Thoracic aorta (tissue), 2 donors: ENCODE measurements around the gene RPTN. TPM values are rescaled to one million over a fixed set of nuclear protein-coding genes. Genes with fewer than 3 reads are reported as not detected.
A peak's percentile ranks its signal among the peaks of the same experiment; 100 is the strongest.

Source experiments
- ATAC-seq: fragments of 150-250 bp; one replicate; pipeline ENCODE4 v1.8.0; 2017; ENCODE audit warnings: low read depth; ENCODE audit not compliant: insufficient number of reproducible peaks, low FRiP score
- DNase-seq: peaks from one replicate; pipeline ENCODE4 v3.0.0-alpha.2; 2020; ENCODE audit warnings: low spot score
- H3K27ac ChIP-seq, 2 donors: fragments of 200-600 bp; sonication (generic); 1 replicate in 1 of 2; 2 replicates in 1 of 2; pipeline ENCODE4 v1.5.1; 2016; ENCODE audit warnings: mild to moderate bottlenecking in 2 of 2, moderate library complexity in 2 of 2
- H3K27me3 ChIP-seq: fragments of 200-600 bp; sonication (generic); replicated peaks from 2 replicates; pipeline ENCODE4 v1.6.0; 2016; ENCODE audit warnings: mild to moderate bottlenecking; ENCODE audit not compliant: insufficient read depth
- H3K36me3 ChIP-seq: fragments of 200-600 bp; sonication (generic); one replicate; pipeline ENCODE4 v1.5.1; 2016
- H3K4me1 ChIP-seq, 2 donors: fragments of 200-600 bp; sonication (generic); 1 replicate in 1 of 2; 2 replicates in 1 of 2; pipeline versions ENCODE4 v1.5.1 to v1.6.0; 2016; ENCODE audit warnings: low read depth in 2 of 2, mild to moderate bottlenecking in 1 of 2; ENCODE audit not compliant: control insufficient read depth in 1 of 2
- H3K4me3 ChIP-seq: fragments of 200-600 bp; sonication (generic); 2 replicates; pipeline ENCODE4 v1.5.1; 2016; ENCODE audit warnings: mild to moderate bottlenecking
- H3K9me3 ChIP-seq: fragments of 200-600 bp; sonication (generic); 2 replicates; pipeline ENCODE4 v1.5.1; 2016
- CTCF ChIP-seq: fragments of 200-600 bp; sonication (generic); IDR thresholded peaks from one replicate; pipeline ENCODE4 v1.5.1; 2019; ENCODE audit warnings: antibody characterized with exemption
- total RNA-seq, 2 donors: library from RNA; depleted of rRNA; stranded (reverse); fragments of >200 nt; gene quantifications; one replicate each; pipeline versions ENCODE4 v1.1.0 to v1.2.3, GENCODE V29; 2016

Gene RPTN
- total RNA-seq, 2 donors from 2014 or later = not detected

GRCh38 chr1:152143150-152143887 is 15.7 kb downstream of the RPTN start:
- no peaks in the 10 kb centered on the region for H3K4me1 ChIP-seq
- TF ChIP-seq CTCF = no peak
- H3K4me3 ChIP-seq = no peak overlapping the region
- no peaks in the 10 kb centered on the region for H3K36me3 ChIP-seq
- H3K27me3 ChIP-seq = no peaks in the 10 kb centered on the region
- H3K9me3 ChIP-seq = peaks cover 8% of the 10 kb centered on the region
- no peak for DNase-seq
- no peak overlapping the region for H3K27ac ChIP-seq
- ATAC-seq = no peak

- no peaks in the 10 kb centered on the region for H3K9me3 ChIP-seq
- ATAC-seq = no peak
- no peaks in the 10 kb centered on the region for H3K36me3 ChIP-seq
- H3K4me1 ChIP-seq = no peaks in the 10 kb centered on the region
- H3K27me3 ChIP-seq = no peaks in the 10 kb centered on the region
- no peak overlapping the region for H3K27ac ChIP-seq
- peak; percentile 10 for DNase-seq
- peak; percentile 71 for TF ChIP-seq CTCF
- H3K4me3 ChIP-seq = no peak overlapping the region
Observed at GRCh38 chr1:152141971-152142584, 16.9 kb downstream of the RPTN start.

GRCh38 chr1:152137215-152137614 is 21.8 kb downstream of the RPTN start:
- ATAC-seq (no peak), DNase-seq (no peak)
- Histone ChIP-seq H3K4me3 (no peak overlapping the region), H3K9me3 (no peaks in the 10 kb centered on the region), H3K27me3 (no peaks in the 10 kb centered on the region), H3K36me3 (no peaks in the 10 kb centered on the region), H3K27ac (no peak overlapping the region), H3K4me1 (no peaks in the 10 kb centered on the region)
- no peak for TF ChIP-seq CTCF

- no peak for TF ChIP-seq CTCF
- H3K36me3 ChIP-seq = no peaks in the 10 kb centered on the region
- ATAC-seq = no peak
- no peak for DNase-seq
- H3K4me1 ChIP-seq = no peaks in the 10 kb centered on the region
- H3K4me3 ChIP-seq = no peak overlapping the region
- no peak overlapping the region for H3K27ac ChIP-seq
- H3K9me3 ChIP-seq = no peaks in the 10 kb centered on the region
- H3K27me3 ChIP-seq = no peaks in the 10 kb centered on the region
Observed at GRCh38 chr1:152130186-152130585, 28.8 kb downstream of the RPTN start.

GRCh38 chr1:152127673-152128072 is 31.4 kb downstream of the RPTN start:
- H3K4me1 ChIP-seq = no peaks in the 10 kb centered on the region
- H3K27me3 ChIP-seq = no peaks in the 10 kb centered on the region
- no peaks in the 10 kb centered on the region for H3K9me3 ChIP-seq
- no peaks in the 10 kb centered on the region for H3K36me3 ChIP-seq
- no peak overlapping the region for H3K4me3 ChIP-seq
- no peak for TF ChIP-seq CTCF
- H3K27ac ChIP-seq = no peak overlapping the region
- ATAC-seq (no peak), DNase-seq (no peak)
